HepG2 (cell line): ENCODE measurements around the gene ASCC2. TPM values are rescaled to one million over a fixed set of nuclear protein-coding genes. Genes with fewer than 3 reads are reported as not detected.

ENCODE experiments used
- ARID4A ChIP-seq: sonication (generic); formaldehyde crosslinking; IDR thresholded peaks from 2 replicates; pipeline ENCODE4 v1.5.0; 2020; ENCODE audit warnings: mild to moderate bottlenecking, missing genetic modification reagents, borderline replicate concordance
- DR1 ChIP-seq: sonication (generic); formaldehyde crosslinking; IDR thresholded peaks from 2 replicates; pipeline ENCODE4 v1.8.0; 2021; ENCODE audit warnings: mild to moderate bottlenecking, missing genetic modification reagents, inconsistent platforms
- DRAP1 ChIP-seq: IDR thresholded peaks from 2 replicates; pipeline ENCODE4 v1.6.1; 2016; ENCODE audit warnings: missing genetic modification reagents, missing compliant biosample characterization
- HNRNPL ChIP-seq: fragments of 200-400 bp; formaldehyde crosslinking; IDR thresholded peaks from 2 replicates; pipeline ENCODE4 v1.6.1; 2017; ENCODE audit warnings: mild to moderate bottlenecking, low read depth, low read length
- IKZF5 ChIP-seq: IDR thresholded peaks from 2 replicates; pipeline ENCODE4 v1.6.1; 2018; ENCODE audit warnings: missing genetic modification reagents, mild to moderate bottlenecking, missing compliant biosample characterization
- MIXL1 ChIP-seq: IDR thresholded peaks from 2 replicates; pipeline ENCODE4 v1.6.1; 2016
- MXI1 ChIP-seq: IDR thresholded peaks from 3 replicates; pipeline ENCODE4 v1.6.1; 2012; ENCODE audit warnings: low read depth, low read length, inconsistent platforms, borderline replicate concordance
- NR0B2 ChIP-seq: sonication (generic); formaldehyde crosslinking; IDR thresholded peaks from 2 replicates; pipeline ENCODE4 v1.4.0; 2020; ENCODE audit warnings: mild to moderate bottlenecking, missing genetic modification reagents
- PITX1 ChIP-seq: sonication (generic); formaldehyde crosslinking; IDR thresholded peaks from 2 replicates; pipeline ENCODE4 v1.5.1; 2020; ENCODE audit warnings: mild to moderate bottlenecking, missing genetic modification reagents
- POLR2A ChIP-seq, 2 experiments: IDR thresholded peaks; 2 replicates each; pipeline ENCODE4 v1.6.1; 2011; ENCODE audit warnings: low read depth in 2 of 2, low read length in 2 of 2, mild to moderate bottlenecking in 1 of 2, moderate library complexity in 1 of 2; ENCODE audit not compliant: insufficient read depth in 1 of 2
- SALL1 ChIP-seq: sonication (generic); formaldehyde crosslinking; IDR thresholded peaks from 2 replicates; pipeline ENCODE4 v1.8.0; 2022; ENCODE audit warnings: mild to moderate bottlenecking, missing genetic modification reagents
- SMAD3 ChIP-seq: sonication (generic); formaldehyde crosslinking; IDR thresholded peaks from 2 replicates; pipeline ENCODE4 v1.4.0; 2020; ENCODE audit warnings: missing genetic modification reagents
- THAP7 ChIP-seq: sonication (generic); formaldehyde crosslinking; IDR thresholded peaks from 2 replicates; pipeline ENCODE4 v1.8.1; 2023; ENCODE audit warnings: mild to moderate bottlenecking, missing genetic modification reagents
- TRIM24 ChIP-seq: sonication (generic); formaldehyde crosslinking; IDR thresholded peaks from 2 replicates; pipeline ENCODE4 v1.8.0; 2022; ENCODE audit warnings: mild to moderate bottlenecking, missing genetic modification reagents
- U2AF1 ChIP-seq: fragments of 200-400 bp; formaldehyde crosslinking; optimal IDR thresholded peaks from 2 replicates; pipeline ENCODE3; 2017; ENCODE audit warnings: mild to moderate bottlenecking, low read depth, low read length
- ZFP82 ChIP-seq: sonication (generic); formaldehyde crosslinking; IDR thresholded peaks from 2 replicates; pipeline ENCODE4 v1.5.1; 2020; ENCODE audit warnings: mild to moderate bottlenecking, missing genetic modification reagents, borderline replicate concordance
- ZFY ChIP-seq: sonication (generic); formaldehyde crosslinking; IDR thresholded peaks from 2 replicates; pipeline ENCODE4 v1.4.0; 2020; ENCODE audit warnings: missing genetic modification reagents
- ZNF317 ChIP-seq: sonication (generic); formaldehyde crosslinking; IDR thresholded peaks from 2 replicates; pipeline ENCODE4 v1.5.0; 2020; ENCODE audit warnings: mild to moderate bottlenecking, missing genetic modification reagents
- ZNF331 ChIP-seq: sonication (generic); formaldehyde crosslinking; IDR thresholded peaks from 2 replicates; pipeline ENCODE4 v1.4.0; 2020; ENCODE audit warnings: missing genetic modification reagents
- ZNF451 ChIP-seq: sonication (generic); formaldehyde crosslinking; IDR thresholded peaks from 2 replicates; pipeline ENCODE4 v1.5.0; 2020; ENCODE audit warnings: mild to moderate bottlenecking, missing genetic modification reagents
- ZNF639 ChIP-seq: conservative IDR thresholded peaks from 2 replicates; pipeline ENCODE4 v1.6.1; 2018; ENCODE audit warnings: missing genetic modification reagents
- polyA plus RNA-seq, 8 experiments: library from polyadenylated mRNA; depleted of rRNA in 3 of 8; stranded (reverse) in 7 of 8; unstranded in 1 of 8; fragments of >200 nt; fragmentation: Illumina TruSeq in 4 of 8; extraction: Trizol in 4 of 8; gene quantifications; 2 replicates each; pipeline versions ENCODE4 v1.2.1 to v1.2.3, GENCODE V29; 2011 to 2016; ENCODE audit warnings: low read depth in 4 of 8, missing spikeins in 1 of 8, mixed read lengths in 1 of 8; ENCODE audit not compliant: insufficient read depth in 1 of 8
- total RNA-seq, 5 experiments: library from RNA; depleted of rRNA; stranded (reverse); fragments of >200 nt; fragmentation: Illumina TruSeq; extraction: Trizol; gene quantifications; 2 replicates each; pipeline ENCODE4 v1.2.3, GENCODE V29; 2016; ENCODE audit warnings: low read depth in 1 of 5
- TF ChIP-seq, protein P1 (sequence below): IDR thresholded peaks from 2 replicates; pipeline ENCODE4 v1.6.1; 2016; ENCODE audit warnings: mild to moderate bottlenecking, missing biosample characterization, missing genetic modification reagents

ASCC2 gene
- total and polyA plus RNA-seq, 2 of the 13 experiments (the other 11 are each of a cell fraction or from before 2014, with no cell fraction given): 26.2 to 26.3 TPM

- peak; percentile 73; the same call in 1 of the 2 replicates for TF ChIP-seq ARID4A (CRISPR knock-in tag)
- 0 out of 2 replicates have a peak, but pooled peaks have one; percentile 73 for TF ChIP-seq ZFP82 (CRISPR knock-in tag)
- no peak for TF ChIP-seq TRIM24 (CRISPR knock-in tag)
- TF ChIP-seq IKZF5 (CRISPR knock-in tag): peak; percentile 71
- TF ChIP-seq THAP7 (CRISPR knock-in tag): no peak
- TF ChIP-seq ZNF639 (CRISPR knock-in tag): no peak
- no peak for TF ChIP-seq HNRNPL
- TF ChIP-seq NR0B2 (CRISPR knock-in tag): peak; percentile 61; the same call in 1 of the 2 replicates
- TF ChIP-seq, protein P1, sequence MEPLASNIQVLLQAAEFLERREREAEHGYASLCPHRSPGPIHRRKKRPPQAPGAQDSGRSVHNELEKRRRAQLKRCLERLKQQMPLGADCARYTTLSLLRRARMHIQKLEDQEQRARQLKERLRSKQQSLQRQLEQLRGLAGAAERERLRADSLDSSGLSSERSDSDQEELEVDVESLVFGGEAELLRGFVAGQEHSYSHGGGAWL (CRISPR knock-in tag): 0 out of 2 replicates have a peak, but pooled peaks have one; percentile 55
- peak; percentile 74 to 91 for TF ChIP-seq POLR2A (IDR thresholded peaks at IDR 0.05; ENCODE audit: insufficient read depth in 1 of 2, low read depth in 2 of 2, low read length in 2 of 2)
- peak; percentile 78 for TF ChIP-seq ZFY (CRISPR knock-in tag)
- peak; percentile 24; the same call in 1 of the 2 replicates for TF ChIP-seq SMAD3 (CRISPR knock-in tag)
- TF ChIP-seq PITX1: peak; percentile 32; the same call in 1 of the 2 replicates
- peak; percentile 80 for TF ChIP-seq ZNF317 (CRISPR knock-in tag)
- TF ChIP-seq MXI1: peak; percentile 31; the same call in 1 of the 3 replicates
- no peak; the same call in 1 of the 2 replicates for TF ChIP-seq DRAP1 (CRISPR knock-in tag)
- TF ChIP-seq DR1 (CRISPR knock-in tag): peak; percentile 52; the same call in 1 of the 2 replicates
- peak; percentile 55; the same call in 1 of the 2 replicates for TF ChIP-seq ZNF331
- peak; percentile 59 for TF ChIP-seq U2AF1
- TF ChIP-seq MIXL1 (CRISPR knock-in tag): 0 out of 2 replicates have a peak, but pooled peaks have one; percentile 23
- TF ChIP-seq SALL1 (CRISPR knock-in tag): peak; percentile 61
- TF ChIP-seq ZNF451 (CRISPR knock-in tag): peak; percentile 48; the same call in 1 of the 2 replicates
Observed at GRCh38 chr22:29766632-29767170, 71.4 kb downstream of the ASCC2 start, which contains the start of gene ZMAT5 (continued).
